MCF 10A (cell line): ENCODE measurements around the gene HSD11B2. TPM values are rescaled to one million over a fixed set of nuclear protein-coding genes. Genes with fewer than 3 reads are reported as not detected.

Experiments
- BruUV-seq: library from RNA; stranded (reverse); fragments of 400-500 nt; replicated peaks from 2 replicates; lab custom pipeline; 2021; lab: Mats Ljungman, UMichigan
- CTCF ChIA-PET: fragments of 300-600 bp; sonication (Branson Sonifier 250); formaldehyde crosslinking; extraction: SDS; loops from one replicate; lab custom pipeline; 2021; ENCODE audit warnings: antibody characterized with exemption, inconsistent platforms; lab: Yijun Ruan, JAX
- POLR2A ChIA-PET: fragments of 300-600, 350-650 bp; sonication (Branson Sonifier 250); formaldehyde crosslinking; extraction: SDS; loops from one replicate; lab custom pipeline; 2020; ENCODE audit warnings: antibody characterized with exemption, inconsistent platforms; lab: Yijun Ruan, JAX
- DNase-seq: peaks from one replicate; pipeline ENCODE4 v3.0.0-alpha.2; 2018; ENCODE audit not compliant: unreplicated experiment
- H3K27ac Mint-ChIP-seq: one replicate; pipeline ENCODE4 v1.8.0; 2022; ENCODE audit warnings: mild to moderate bottlenecking, low read depth, mixed read lengths; ENCODE audit not compliant: unreplicated experiment
- H3K27me3 Mint-ChIP-seq: one replicate; pipeline ENCODE4 v1.8.0; 2022; ENCODE audit warnings: mixed read lengths; ENCODE audit not compliant: insufficient read depth, unreplicated experiment
- H3K36me3 Mint-ChIP-seq: one replicate; pipeline ENCODE4 v1.8.0; 2022; ENCODE audit warnings: mild to moderate bottlenecking, moderate library complexity, mixed read lengths; ENCODE audit not compliant: insufficient read depth, unreplicated experiment
- H3K4me1 Mint-ChIP-seq: one replicate; pipeline ENCODE4 v1.8.0; 2022; ENCODE audit warnings: mixed read lengths; ENCODE audit not compliant: insufficient read depth, unreplicated experiment
- H3K4me3 Mint-ChIP-seq: one replicate; pipeline ENCODE4 v1.8.0; 2022; ENCODE audit warnings: mild to moderate bottlenecking, moderate library complexity, mixed read lengths; ENCODE audit not compliant: unreplicated experiment
- H3K9me3 Mint-ChIP-seq: one replicate; pipeline ENCODE4 v1.8.0; 2022; ENCODE audit warnings: mixed read lengths; ENCODE audit not compliant: unreplicated experiment
- intact Hi-C: fragments of 100-400 bp; cut with micrococcal nuclease; formaldehyde crosslinking; loops from 2 replicates; pipeline ENCODE4 v1.14.1; 2022
- total RNA-seq: library from RNA; stranded (reverse); gene quantifications from 2 replicates; pipeline ENCODE4 v1.2.3, GENCODE V29; 2022
- TF ChIP-seq, protein P1 (sequence below): fragments of 200-600 bp; IDR thresholded peaks from one replicate; pipeline ENCODE4 v1.8.0; 2022; ENCODE audit warnings: antibody characterized with exemption, mild to moderate bottlenecking; ENCODE audit not compliant: unreplicated experiment

Gene HSD11B2
- total RNA-seq, 1 experiment from 2014 or later, result 0.86 TPM

DNA sequence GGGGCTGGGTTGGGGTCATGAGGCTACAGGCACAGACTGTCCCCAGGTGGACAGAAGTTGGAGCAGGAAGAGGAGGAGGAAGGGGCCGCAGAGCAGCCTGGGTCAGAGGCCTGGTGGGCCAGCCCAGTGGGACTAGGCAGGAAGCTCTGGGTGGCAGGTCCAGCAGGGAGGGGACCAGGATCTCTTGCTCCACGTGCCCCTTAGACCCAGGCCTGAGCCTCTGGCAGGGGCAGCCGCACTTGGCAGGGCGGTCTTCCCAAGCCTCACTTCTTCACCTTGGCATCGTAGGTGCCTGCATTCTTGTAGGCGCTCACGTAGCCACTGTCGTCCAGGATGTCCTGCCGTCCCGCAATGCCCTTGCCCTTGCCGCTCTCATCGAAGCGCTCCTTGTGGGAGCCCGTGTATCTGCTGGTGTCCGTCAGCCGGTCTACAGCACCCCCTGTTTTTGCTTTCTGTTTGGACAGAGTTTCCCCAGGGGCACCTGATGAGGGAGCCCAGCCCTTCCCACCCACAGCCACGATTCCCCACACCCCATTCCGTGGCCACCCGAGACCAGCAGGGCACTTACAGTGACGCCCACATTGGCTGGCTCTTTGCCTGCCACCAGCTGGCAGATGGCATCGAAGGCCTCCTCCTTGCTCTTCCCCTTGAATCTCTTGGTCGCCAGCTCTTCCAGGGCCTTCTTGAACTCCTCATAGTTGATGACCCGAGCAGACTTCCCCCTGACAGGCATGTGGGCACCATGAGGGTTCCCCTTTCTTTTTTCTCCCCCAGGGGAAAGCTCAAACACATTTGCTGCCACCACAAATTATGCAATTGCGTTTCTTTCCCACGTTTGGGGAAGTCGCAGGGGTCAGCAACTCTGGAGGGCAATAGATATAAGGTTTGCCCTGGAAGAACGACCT is 40.8 kb upstream of the HSD11B2 start:
- Mint-ChIP-seq H3K36me3 (no peaks in the 10 kb centered on the region), H3K9me3 (no peaks in the 10 kb centered on the region), H3K27ac (no peak overlapping the region), H3K27me3 (peaks cover 16% of the 10 kb centered on the region), H3K4me3 (no peak overlapping the region), H3K4me1 (peaks cover under 1% of the 10 kb centered on the region)
- TF ChIP-seq, protein P1, sequence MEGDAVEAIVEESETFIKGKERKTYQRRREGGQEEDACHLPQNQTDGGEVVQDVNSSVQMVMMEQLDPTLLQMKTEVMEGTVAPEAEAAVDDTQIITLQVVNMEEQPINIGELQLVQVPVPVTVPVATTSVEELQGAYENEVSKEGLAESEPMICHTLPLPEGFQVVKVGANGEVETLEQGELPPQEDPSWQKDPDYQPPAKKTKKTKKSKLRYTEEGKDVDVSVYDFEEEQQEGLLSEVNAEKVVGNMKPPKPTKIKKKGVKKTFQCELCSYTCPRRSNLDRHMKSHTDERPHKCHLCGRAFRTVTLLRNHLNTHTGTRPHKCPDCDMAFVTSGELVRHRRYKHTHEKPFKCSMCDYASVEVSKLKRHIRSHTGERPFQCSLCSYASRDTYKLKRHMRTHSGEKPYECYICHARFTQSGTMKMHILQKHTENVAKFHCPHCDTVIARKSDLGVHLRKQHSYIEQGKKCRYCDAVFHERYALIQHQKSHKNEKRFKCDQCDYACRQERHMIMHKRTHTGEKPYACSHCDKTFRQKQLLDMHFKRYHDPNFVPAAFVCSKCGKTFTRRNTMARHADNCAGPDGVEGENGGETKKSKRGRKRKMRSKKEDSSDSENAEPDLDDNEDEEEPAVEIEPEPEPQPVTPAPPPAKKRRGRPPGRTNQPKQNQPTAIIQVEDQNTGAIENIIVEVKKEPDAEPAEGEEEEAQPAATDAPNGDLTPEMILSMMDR, result no peak
- POLR2A ChIA-PET, result no interaction called here
- intact Hi-C loops, result no loop called here
- DNase-seq, result no peak
- BruUV-seq, result no TSS peak
- CTCF ChIA-PET, result interaction anchor here (0.7 to 0.9 kb wide), 2 partner anchors 130 to 175 kb away, joined by 3 to 4 read pairs; no protein-coding TSS in a partner anchor

DNA sequence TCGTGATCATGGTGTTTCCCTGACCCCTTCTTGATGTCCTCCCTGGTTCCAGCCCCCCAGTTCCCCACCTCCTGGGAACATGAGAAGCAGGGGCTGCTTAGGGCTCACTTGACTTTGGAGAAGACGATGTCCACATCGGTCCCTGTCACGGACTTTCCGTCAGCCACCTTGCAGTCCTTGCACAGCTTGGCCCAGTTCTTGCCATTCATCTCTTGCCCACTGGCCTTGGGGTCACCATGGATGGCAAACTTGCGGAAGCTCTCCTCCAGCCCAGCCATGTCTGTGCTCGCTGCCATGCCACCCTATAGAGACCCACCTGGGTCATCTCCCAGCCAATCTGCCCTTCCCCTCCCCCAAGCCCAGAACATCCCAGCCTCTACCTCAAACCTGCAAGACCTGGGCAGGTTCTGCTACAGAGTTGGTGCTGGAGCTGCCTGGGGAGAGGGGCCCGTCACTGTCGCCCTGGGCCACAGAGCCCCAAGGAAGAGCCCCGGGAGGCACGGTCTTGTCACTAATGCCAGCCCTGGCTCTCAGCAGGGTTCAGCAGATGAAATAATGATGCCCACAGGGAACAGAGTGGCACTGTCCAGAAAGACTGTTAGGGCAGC is 40.0 kb upstream of the HSD11B2 start:
- no TSS peak for BruUV-seq
- ChIA-PET CTCF (interaction anchor here (0.7 to 0.9 kb wide), 2 partner anchors 131 to 175 kb away, joined by 3 to 4 read pairs; no protein-coding TSS in a partner anchor), POLR2A (no interaction called here)
- intact Hi-C loops, result no loop called here
- H3K27ac Mint-ChIP-seq, result no peak overlapping the region
- no peaks in the 10 kb centered on the region for H3K36me3 Mint-ChIP-seq
- H3K9me3 Mint-ChIP-seq, result no peaks in the 10 kb centered on the region
- H3K4me3 Mint-ChIP-seq, result no peak overlapping the region
- no peak for DNase-seq
- H3K27me3 Mint-ChIP-seq, result peaks cover 8% of the 10 kb centered on the region
- H3K4me1 Mint-ChIP-seq, result peaks cover 8% of the 10 kb centered on the region
- TF ChIP-seq, protein P1, result no peak

DNA sequence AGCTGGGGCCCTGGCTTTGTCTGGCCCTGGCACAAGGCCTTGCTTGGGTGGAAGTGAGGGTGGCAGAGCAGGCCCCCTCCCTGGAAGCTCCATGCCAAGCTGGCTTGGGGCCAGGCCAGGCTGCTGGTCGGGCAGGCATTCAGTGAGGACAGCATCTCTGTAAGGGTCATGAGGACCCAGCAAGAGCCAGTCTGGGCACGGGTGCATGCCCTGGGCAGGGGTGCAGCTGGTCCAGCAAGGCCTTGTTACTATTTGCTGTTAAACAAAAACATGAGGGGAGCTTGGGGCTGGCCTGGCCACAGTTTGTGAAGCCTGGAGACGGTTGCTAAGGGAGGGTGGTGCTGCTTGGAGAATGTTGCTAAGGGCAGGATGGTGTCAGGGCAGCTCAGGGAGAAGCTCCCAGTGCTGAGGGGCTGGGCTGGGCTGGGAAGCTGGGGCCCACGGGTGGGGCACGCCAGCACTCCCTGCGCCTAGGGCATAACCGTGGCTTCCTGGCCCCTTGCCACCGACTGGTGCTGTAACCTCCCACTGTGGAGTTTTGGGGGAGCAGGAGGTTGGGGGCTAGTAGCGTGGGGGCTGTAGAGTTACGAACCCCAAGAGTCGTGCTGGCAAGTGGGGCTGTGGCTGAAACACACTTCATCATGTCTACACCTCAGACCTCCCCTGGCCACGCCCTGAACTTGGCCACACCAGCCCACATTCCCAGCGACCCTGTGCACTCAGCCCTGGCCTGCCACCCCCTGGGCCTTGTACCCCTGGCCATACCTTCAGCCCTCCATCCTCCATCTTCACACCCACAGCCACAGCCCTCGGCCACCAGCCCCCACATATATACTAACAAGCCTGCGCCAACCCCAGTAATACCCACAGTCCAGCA is 39.3 kb upstream of the HSD11B2 start:
- ChIA-PET CTCF (interaction anchor here (0.9 kb wide), 1 partner anchor 131 kb away, joined by 4 read pairs; no protein-coding TSS in a partner anchor), POLR2A (no interaction called here)
- Mint-ChIP-seq H3K4me3 (no peak overlapping the region), H3K27ac (peak overlapping the region; percentile 44), H3K4me1 (peaks cover 14% of the 10 kb centered on the region), H3K27me3 (peaks cover 1% of the 10 kb centered on the region), H3K9me3 (no peaks in the 10 kb centered on the region), H3K36me3 (no peaks in the 10 kb centered on the region)
- no TSS peak for BruUV-seq
- TF ChIP-seq, protein P1, result no peak
- no peak for DNase-seq
- intact Hi-C loops, result no loop called here
